Measurements from ENCODE around the gene ACTL6B. TPM values are rescaled to one million over a fixed set of nuclear protein-coding genes. Genes with fewer than 3 reads are reported as not detected.

Gene ACTL6B
- total and polyA plus RNA-seq, 2 of the 13 experiments (the other 11 are each of a cell fraction or from before 2014, with no cell fraction given) = not detected

DNA sequence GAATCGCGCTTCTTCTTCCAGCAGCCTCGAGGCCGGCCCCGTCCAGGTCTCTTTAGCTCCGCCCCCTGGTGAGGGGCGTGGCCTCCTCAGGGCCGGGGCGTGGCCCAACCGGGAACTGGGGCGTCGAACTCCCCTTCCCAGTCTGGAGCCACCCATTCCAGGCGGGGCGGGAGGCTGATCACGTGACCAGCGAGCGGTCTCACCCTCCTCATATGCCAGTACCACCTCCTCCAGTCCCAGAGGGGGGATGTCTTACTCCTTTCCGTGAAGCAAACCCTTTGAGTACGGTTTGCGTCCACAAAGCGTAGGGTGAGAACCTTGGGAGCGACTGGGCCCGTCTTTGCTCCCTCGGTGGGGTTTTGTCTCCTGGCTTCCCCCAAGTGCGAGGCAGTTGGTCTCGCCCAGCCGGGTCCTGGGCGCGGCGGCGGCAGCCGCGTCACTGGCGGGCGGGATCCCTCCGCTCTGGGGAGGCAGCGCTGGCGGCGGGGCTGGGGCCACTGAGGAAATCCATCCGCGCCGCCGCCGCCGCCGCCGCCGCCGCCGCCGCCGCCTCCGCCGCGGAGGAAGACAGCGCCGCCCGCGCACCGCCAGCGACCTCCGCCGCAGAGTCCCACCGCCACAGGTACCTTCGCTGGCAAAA lies 17.2 kb upstream of the ACTL6B start, which contains the start of gene GNB2 (continued):
- TF ChIP-seq, protein P1, sequence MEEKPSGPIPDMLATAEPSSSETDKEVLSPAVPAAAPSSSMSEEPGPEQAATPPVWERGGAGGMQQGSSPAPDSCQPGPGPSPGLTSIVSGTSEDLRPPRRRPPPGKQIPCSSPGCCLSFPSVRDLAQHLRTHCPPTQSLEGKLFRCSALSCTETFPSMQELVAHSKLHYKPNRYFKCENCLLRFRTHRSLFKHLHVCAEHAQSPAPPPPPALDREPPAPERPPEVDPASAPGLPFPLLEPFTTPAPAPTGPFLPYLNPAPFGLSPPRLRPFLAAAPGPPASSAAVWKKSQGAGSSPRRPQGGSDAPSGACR (CRISPR knock-in tag; IDR thresholded peaks at IDR 0.05) = no peak
- no peak; the same call in 1 of the 2 replicates for TF ChIP-seq ARNT2 (CRISPR knock-in tag; IDR thresholded peaks at IDR 0.05; ENCODE audit: low read depth)
- peak; percentile 56; the same call in 1 of the 2 replicates for TF ChIP-seq MYC (CRISPR knock-in tag; IDR thresholded peaks at IDR 0.05; ENCODE audit: borderline replicate concordance)
- TF ChIP-seq, protein P2, sequence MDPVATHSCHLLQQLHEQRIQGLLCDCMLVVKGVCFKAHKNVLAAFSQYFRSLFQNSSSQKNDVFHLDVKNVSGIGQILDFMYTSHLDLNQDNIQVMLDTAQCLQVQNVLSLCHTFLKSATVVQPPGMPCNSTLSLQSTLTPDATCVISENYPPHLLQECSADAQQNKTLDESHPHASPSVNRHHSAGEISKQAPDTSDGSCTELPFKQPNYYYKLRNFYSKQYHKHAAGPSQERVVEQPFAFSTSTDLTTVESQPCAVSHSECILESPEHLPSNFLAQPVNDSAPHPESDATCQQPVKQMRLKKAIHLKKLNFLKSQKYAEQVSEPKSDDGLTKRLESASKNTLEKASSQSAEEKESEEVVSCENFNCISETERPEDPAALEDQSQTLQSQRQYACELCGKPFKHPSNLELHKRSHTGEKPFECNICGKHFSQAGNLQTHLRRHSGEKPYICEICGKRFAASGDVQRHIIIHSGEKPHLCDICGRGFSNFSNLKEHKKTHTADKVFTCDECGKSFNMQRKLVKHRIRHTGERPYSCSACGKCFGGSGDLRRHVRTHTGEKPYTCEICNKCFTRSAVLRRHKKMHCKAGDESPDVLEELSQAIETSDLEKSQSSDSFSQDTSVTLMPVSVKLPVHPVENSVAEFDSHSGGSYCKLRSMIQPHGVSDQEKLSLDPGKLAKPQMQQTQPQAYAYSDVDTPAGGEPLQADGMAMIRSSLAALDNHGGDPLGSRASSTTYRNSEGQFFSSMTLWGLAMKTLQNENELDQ (CRISPR knock-in tag; IDR thresholded peaks at IDR 0.05; ENCODE audit: borderline replicate concordance) = no peak
- no peak; the same call in 1 of the 2 replicates for TF ChIP-seq ZNF792 (CRISPR knock-in tag; IDR thresholded peaks at IDR 0.05)
- TF ChIP-seq, protein P3, sequence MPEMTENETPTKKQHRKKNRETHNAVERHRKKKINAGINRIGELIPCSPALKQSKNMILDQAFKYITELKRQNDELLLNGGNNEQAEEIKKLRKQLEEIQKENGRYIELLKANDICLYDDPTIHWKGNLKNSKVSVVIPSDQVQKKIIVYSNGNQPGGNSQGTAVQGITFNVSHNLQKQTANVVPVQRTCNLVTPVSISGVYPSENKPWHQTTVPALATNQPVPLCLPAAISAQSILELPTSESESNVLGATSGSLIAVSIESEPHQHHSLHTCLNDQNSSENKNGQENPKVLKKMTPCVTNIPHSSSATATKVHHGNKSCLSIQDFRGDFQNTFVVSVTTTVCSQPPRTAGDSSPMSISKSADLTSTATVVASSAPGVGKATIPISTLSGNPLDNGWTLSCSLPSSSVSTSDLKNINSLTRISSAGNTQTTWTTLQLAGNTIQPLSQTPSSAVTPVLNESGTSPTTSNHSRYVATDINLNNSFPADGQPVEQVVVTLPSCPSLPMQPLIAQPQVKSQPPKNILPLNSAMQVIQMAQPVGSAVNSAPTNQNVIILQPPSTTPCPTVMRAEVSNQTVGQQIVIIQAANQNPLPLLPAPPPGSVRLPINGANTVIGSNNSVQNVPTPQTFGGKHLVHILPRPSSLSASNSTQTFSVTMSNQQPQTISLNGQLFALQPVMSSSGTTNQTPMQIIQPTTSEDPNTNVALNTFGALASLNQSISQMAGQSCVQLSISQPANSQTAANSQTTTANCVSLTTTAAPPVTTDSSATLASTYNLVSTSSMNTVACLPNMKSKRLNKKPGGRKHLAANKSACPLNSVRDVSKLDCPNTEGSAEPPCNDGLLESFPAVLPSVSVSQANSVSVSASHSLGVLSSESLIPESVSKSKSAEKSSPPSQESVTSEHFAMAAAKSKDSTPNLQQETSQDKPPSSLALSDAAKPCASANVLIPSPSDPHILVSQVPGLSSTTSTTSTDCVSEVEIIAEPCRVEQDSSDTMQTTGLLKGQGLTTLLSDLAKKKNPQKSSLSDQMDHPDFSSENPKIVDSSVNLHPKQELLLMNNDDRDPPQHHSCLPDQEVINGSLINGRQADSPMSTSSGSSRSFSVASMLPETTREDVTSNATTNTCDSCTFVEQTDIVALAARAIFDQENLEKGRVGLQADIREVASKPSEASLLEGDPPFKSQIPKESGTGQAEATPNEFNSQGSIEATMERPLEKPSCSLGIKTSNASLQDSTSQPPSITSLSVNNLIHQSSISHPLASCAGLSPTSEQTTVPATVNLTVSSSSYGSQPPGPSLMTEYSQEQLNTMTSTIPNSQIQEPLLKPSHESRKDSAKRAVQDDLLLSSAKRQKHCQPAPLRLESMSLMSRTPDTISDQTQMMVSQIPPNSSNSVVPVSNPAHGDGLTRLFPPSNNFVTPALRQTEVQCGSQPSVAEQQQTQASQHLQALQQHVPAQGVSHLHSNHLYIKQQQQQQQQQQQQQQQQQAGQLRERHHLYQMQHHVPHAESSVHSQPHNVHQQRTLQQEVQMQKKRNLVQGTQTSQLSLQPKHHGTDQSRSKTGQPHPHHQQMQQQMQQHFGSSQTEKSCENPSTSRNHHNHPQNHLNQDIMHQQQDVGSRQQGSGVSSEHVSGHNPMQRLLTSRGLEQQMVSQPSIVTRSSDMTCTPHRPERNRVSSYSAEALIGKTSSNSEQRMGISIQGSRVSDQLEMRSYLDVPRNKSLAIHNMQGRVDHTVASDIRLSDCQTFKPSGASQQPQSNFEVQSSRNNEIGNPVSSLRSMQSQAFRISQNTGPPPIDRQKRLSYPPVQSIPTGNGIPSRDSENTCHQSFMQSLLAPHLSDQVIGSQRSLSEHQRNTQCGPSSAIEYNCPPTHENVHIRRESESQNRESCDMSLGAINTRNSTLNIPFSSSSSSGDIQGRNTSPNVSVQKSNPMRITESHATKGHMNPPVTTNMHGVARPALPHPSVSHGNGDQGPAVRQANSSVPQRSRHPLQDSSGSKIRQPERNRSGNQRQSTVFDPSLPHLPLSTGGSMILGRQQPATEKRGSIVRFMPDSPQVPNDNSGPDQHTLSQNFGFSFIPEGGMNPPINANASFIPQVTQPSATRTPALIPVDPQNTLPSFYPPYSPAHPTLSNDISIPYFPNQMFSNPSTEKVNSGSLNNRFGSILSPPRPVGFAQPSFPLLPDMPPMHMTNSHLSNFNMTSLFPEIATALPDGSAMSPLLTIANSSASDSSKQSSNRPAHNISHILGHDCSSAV (CRISPR knock-in tag; IDR thresholded peaks at IDR 0.05; ENCODE audit: borderline replicate concordance) = no peak
- TF ChIP-seq TBX3 (IDR thresholded peaks at IDR 0.05; ENCODE audit: borderline replicate concordance) = peak; percentile 88
- TF ChIP-seq, protein P4, sequence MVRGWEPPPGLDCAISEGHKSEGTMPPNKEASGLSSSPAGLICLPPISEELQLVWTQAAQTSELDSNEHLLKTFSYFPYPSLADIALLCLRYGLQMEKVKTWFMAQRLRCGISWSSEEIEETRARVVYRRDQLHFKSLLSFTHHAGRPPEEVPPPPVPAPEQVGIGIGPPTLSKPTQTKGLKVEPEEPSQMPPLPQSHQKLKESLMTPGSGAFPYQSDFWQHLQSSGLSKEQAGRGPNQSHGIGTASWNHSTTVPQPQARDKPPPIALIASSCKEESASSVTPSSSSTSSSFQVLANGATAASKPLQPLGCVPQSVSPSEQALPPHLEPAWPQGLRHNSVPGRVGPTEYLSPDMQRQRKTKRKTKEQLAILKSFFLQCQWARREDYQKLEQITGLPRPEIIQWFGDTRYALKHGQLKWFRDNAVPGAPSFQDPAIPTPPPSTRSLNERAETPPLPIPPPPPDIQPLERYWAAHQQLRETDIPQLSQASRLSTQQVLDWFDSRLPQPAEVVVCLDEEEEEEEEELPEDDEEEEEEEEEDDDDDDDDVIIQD (CRISPR knock-in tag; IDR thresholded peaks at IDR 0.05; ENCODE audit: low read depth) = 0 out of 2 replicates have a peak, but pooled peaks have one; percentile 16
- TF ChIP-seq ZNF746 (CRISPR knock-in tag; IDR thresholded peaks at IDR 0.05) = peak; percentile 44; the same call in 1 of the 2 replicates
- no peak for TF ChIP-seq ZNF883 (CRISPR knock-in tag; IDR thresholded peaks at IDR 0.05; ENCODE audit: not compliant biosample characterization)
- no peak for TF ChIP-seq TMF1 (CRISPR knock-in tag; IDR thresholded peaks at IDR 0.05; ENCODE audit: low read depth)
- no peak for TF ChIP-seq SRY (CRISPR knock-in tag; IDR thresholded peaks at IDR 0.05)
- TF ChIP-seq ZBTB7A (CRISPR knock-in tag; IDR thresholded peaks at IDR 0.05) = no peak
- TF ChIP-seq ZNF589 (CRISPR knock-in tag; conservative IDR thresholded peaks at IDR 0.05) = peak; percentile 81; the same call in 1 of the 2 replicates
- no peak for TF ChIP-seq RCOR2 (CRISPR knock-in tag; IDR thresholded peaks at IDR 0.05)
- TF ChIP-seq WIZ (CRISPR knock-in tag; IDR thresholded peaks at IDR 0.05) = peak; percentile 22; the same call in 1 of the 2 replicates
